CD14-positive monocyte (primary cell): Measurements from ENCODE around the gene DMXL1. TPM values are rescaled to one million over a fixed set of nuclear protein-coding genes. Genes with fewer than 3 reads are reported as not detected.

ENCODE experiments used
- DNase-seq, 3 donors: peaks; one replicate each; pipeline ENCODE4 v3.0.0-alpha.2; 2011 to 2022
- H2AFZ ChIP-seq: 2 replicates; pipeline ENCODE4 v1.6.0; 2012; ENCODE audit warnings: mild to moderate bottlenecking, low read depth, low read length, inconsistent platforms; ENCODE audit not compliant: insufficient read depth, poor library complexity, severe bottlenecking
- H3K27ac ChIP-seq, 2 donors: 1 replicate in 1 of 2; 2 replicates in 1 of 2; pipeline ENCODE4 v1.5.1; 2012 to 2013; ENCODE audit warnings: low read length in 2 of 2, control low read depth in 1 of 2, inconsistent platforms in 1 of 2, low read depth in 1 of 2, mild to moderate bottlenecking in 1 of 2
- H3K27me3 ChIP-seq, 2 donors: one replicate each; pipeline versions ENCODE4 v1.6.0 to v1.6.1; 2011 to 2013; ENCODE audit warnings: low read length in 2 of 2; ENCODE audit not compliant: control insufficient read depth in 2 of 2, insufficient read depth in 2 of 2
- H3K36me3 ChIP-seq, 2 donors: replicated peaks in 1 of 2; 1 replicate in 1 of 2; 2 replicates in 1 of 2; pipeline versions ENCODE4 v1.5.1 to v1.6.1; 2012 to 2013; ENCODE audit warnings: low read length in 2 of 2, control low read depth in 1 of 2, inconsistent platforms in 1 of 2, mild to moderate bottlenecking in 1 of 2; ENCODE audit not compliant: insufficient read depth in 2 of 2, control insufficient read depth in 1 of 2
- H3K4me1 ChIP-seq, 2 donors: 1 replicate in 1 of 2; 2 replicates in 1 of 2; pipeline versions ENCODE4 v1.5.1 to v1.6.1; 2012 to 2013; ENCODE audit warnings: low read length in 2 of 2, control low read depth in 1 of 2, inconsistent platforms in 1 of 2, mild to moderate bottlenecking in 1 of 2, moderate library complexity in 1 of 2; ENCODE audit not compliant: insufficient read depth in 2 of 2, control insufficient read depth in 1 of 2
- H3K4me2 ChIP-seq: replicated peaks from 2 replicates; pipeline ENCODE3; 2012; ENCODE audit warnings: low read length, moderate library complexity, mild to moderate bottlenecking; ENCODE audit not compliant: poor library complexity, severe bottlenecking; ENCODE audit errors: extremely low read depth
- H3K4me3 ChIP-seq, 3 experiments: fragments of 200-600 bp in 1 of 3; sonication (generic) in 1 of 3; replicated peaks in 1 of 3; 1 replicate in 2 of 3; 2 replicates in 1 of 3; pipeline ENCODE4 v1.5.1; 2011 to 2013; ENCODE audit warnings: low read length in 3 of 3, mild to moderate bottlenecking in 3 of 3, control low read depth in 2 of 3, low read depth in 2 of 3, inconsistent platforms in 1 of 3, moderate library complexity in 1 of 3
- H3K79me2 ChIP-seq: 2 replicates; pipeline ENCODE4 v1.6.0; 2012; ENCODE audit warnings: mild to moderate bottlenecking, control low read depth, inconsistent platforms, low read length, moderate library complexity; ENCODE audit not compliant: insufficient read depth
- H3K9ac ChIP-seq: 2 replicates; pipeline ENCODE4 v1.6.0; 2017; ENCODE audit warnings: low read length, mild to moderate bottlenecking; ENCODE audit not compliant: insufficient read depth, poor library complexity, severe bottlenecking
- H3K9me3 ChIP-seq, 2 donors: replicated peaks in 1 of 2; 1 replicate in 1 of 2; 2 replicates in 1 of 2; pipeline versions ENCODE4 v1.5.1 to v1.6.1; 2012 to 2013; ENCODE audit warnings: low read length in 2 of 2, control low read depth in 1 of 2; ENCODE audit not compliant: control insufficient read depth in 1 of 2, insufficient read depth in 1 of 2
- H4K20me1 ChIP-seq: 2 replicates; pipeline ENCODE4 v1.6.0; 2012; ENCODE audit warnings: mild to moderate bottlenecking, low read length, control low read depth, moderate library complexity; ENCODE audit not compliant: insufficient read depth
- H3K27ac Mint-ChIP-seq, 7 donors: one replicate each; pipeline ENCODE4 v1.8.0; 2020; ENCODE audit warnings: mild to moderate bottlenecking in 7 of 7, mixed read lengths in 7 of 7, moderate library complexity in 6 of 7, inconsistent platforms in 2 of 7
- H3K27me3 Mint-ChIP-seq, 3 donors: one replicate each; pipeline ENCODE4 v1.8.0; 2021 to 2022; ENCODE audit warnings: low read depth in 3 of 3, mild to moderate bottlenecking in 3 of 3, mixed read lengths in 3 of 3, moderate library complexity in 3 of 3, inconsistent platforms in 1 of 3
- H3K36me3 Mint-ChIP-seq, 2 donors: one replicate each; pipeline ENCODE4 v1.8.0; 2020; ENCODE audit warnings: mixed read lengths in 2 of 2, inconsistent platforms in 1 of 2, mild to moderate bottlenecking in 1 of 2
- H3K4me1 Mint-ChIP-seq: one replicate; pipeline ENCODE4 v1.8.0; 2020; ENCODE audit warnings: mild to moderate bottlenecking, mixed read lengths
- H3K4me3 Mint-ChIP-seq, 2 donors: one replicate each; pipeline ENCODE4 v1.8.0; 2020; ENCODE audit warnings: mild to moderate bottlenecking in 2 of 2, mixed read lengths in 2 of 2, moderate library complexity in 1 of 2
- H3K9me3 Mint-ChIP-seq, 7 donors: one replicate each; pipeline ENCODE4 v1.8.0; 2020 to 2022; ENCODE audit warnings: mixed read lengths in 7 of 7, mild to moderate bottlenecking in 6 of 7, moderate library complexity in 6 of 7, inconsistent platforms in 2 of 7
- CTCF ChIP-seq: fragments of 200-600 bp; IDR thresholded peaks from one replicate; pipeline ENCODE4 v1.8.0; 2022; ENCODE audit warnings: antibody characterized with exemption, mild to moderate bottlenecking
- WGBS: methylation state at CpG from one replicate; pipeline ENCODE4 v1.1.5; 2013; ENCODE audit warnings: missing lambda C conversion rate; ENCODE audit not compliant: insufficient coverage; 5-methylcytosine and 5-hydroxymethylcytosine counted together
- intact Hi-C, 2 donors: fragments of 100-400 bp; cut with micrococcal nuclease; formaldehyde crosslinking; loops; one replicate each; pipeline versions ENCODE4 v1.15.0 to v1.15.1; 2023
- polyA plus RNA-seq, 3 donors: library from polyadenylated mRNA; depleted of rRNA in 1 of 3; unstranded in 2 of 3; stranded (reverse) in 1 of 3; fragments of 300-500 nt in 2 of 3; fragments of >200 nt in 1 of 3; fragmentation: Illumina TruSeq in 2 of 3; gene quantifications; 1 replicate in 2 of 3; 2 replicates in 1 of 3; pipeline ENCODE4 v1.2.3, GENCODE V29; 2012 to 2021

DMXL1 gene
- polyA plus RNA-seq, 3 donors, result 15.5 to 20.5 (median 19.5) TPM

GRCh38 chr5:119187776-119188529, 117.1 kb downstream of the DMXL1 start:
- no CpG with 5 or more reads among the region's 7 CpGs for WGBS
- no peak for TF ChIP-seq CTCF
- H3K27ac Mint-ChIP-seq, result no peak overlapping the region
- Histone ChIP-seq H2AFZ (no peak overlapping the region), H3K27me3 (no peaks in the 10 kb centered on the region), H3K4me2 (no peak overlapping the region), H3K36me3 (peaks cover 14 to 33% of the 10 kb centered on the region in 2 donors), H3K4me1 (no peaks in the 10 kb centered on the region), H3K4me3 (no peak overlapping the region), H3K27ac (no peak overlapping the region), H4K20me1 (no peaks in the 10 kb centered on the region), H3K9me3 (no peaks in the 10 kb centered on the region), H3K79me2 (no peaks in the 10 kb centered on the region), H3K9ac (no peak overlapping the region)
- DNase-seq, result no peak
- H3K4me3 Mint-ChIP-seq, result no peak overlapping the region
- H3K27me3 Mint-ChIP-seq, result peaks cover 0 to 1% (median 0%) of the 10 kb centered on the region in 3 donors
- peaks cover 8% of the 10 kb centered on the region for H3K4me1 Mint-ChIP-seq
- peaks cover 26 to 44% of the 10 kb centered on the region in 2 donors for H3K36me3 Mint-ChIP-seq
- no peaks in the 10 kb centered on the region for H3K9me3 Mint-ChIP-seq
- intact Hi-C loops, result no loop called here

GRCh38 chr5:119190470-119191095, 119.7 kb downstream of the DMXL1 start:
- Histone ChIP-seq H4K20me1 (no peaks in the 10 kb centered on the region), H2AFZ (no peak overlapping the region), H3K4me2 (no peak overlapping the region), H3K4me1 (no peaks in the 10 kb centered on the region), H3K27ac (no peak overlapping the region), H3K9me3 (no peaks in the 10 kb centered on the region), H3K4me3 (no peak overlapping the region), H3K27me3 (no peaks in the 10 kb centered on the region), H3K36me3 (peaks cover 23 to 49% of the 10 kb centered on the region in 2 donors), H3K79me2 (no peaks in the 10 kb centered on the region), H3K9ac (no peak overlapping the region)
- intact Hi-C loops, result no loop called here
- H3K4me1 Mint-ChIP-seq, result peaks cover 3% of the 10 kb centered on the region
- no peaks in the 10 kb centered on the region for H3K9me3 Mint-ChIP-seq
- H3K27ac Mint-ChIP-seq, result no peak overlapping the region
- H3K4me3 Mint-ChIP-seq, result no peak overlapping the region
- 83% methylated on average over 1 of the region's 1 CpG for WGBS
- DNase-seq, result no peak
- peaks cover 0 to 1% (median 0%) of the 10 kb centered on the region in 3 donors for H3K27me3 Mint-ChIP-seq
- no peak for TF ChIP-seq CTCF
- H3K36me3 Mint-ChIP-seq, result peaks cover 28 to 45% of the 10 kb centered on the region in 2 donors
